OCI-LY1 (cell line): ENCODE measurements around the gene GNS.

Experiments
- H2AFZ ChIP-seq: fragments of 200-600 bp; sonication (generic), shearing (Covaris generic); 2 replicates; pipeline ENCODE4 v1.6.0; 2014; ENCODE audit warnings: antibody characterized with exemption, mild to moderate bottlenecking, low read length
- H3F3A ChIP-seq: fragments of 200-600 bp; sonication (generic), shearing (Covaris generic); 2 replicates; pipeline ENCODE4 v1.6.0; 2014; ENCODE audit warnings: mild to moderate bottlenecking, antibody characterized with exemption, low read length, moderate library complexity; ENCODE audit not compliant: insufficient read depth
- H3K27ac ChIP-seq: fragments of 200-600 bp; sonication (generic); 2 replicates; pipeline ENCODE4 v1.5.1; 2014; ENCODE audit warnings: low read length, mixed run types, mild to moderate bottlenecking, low read depth; ENCODE audit not compliant: poor library complexity, severe bottlenecking
- H3K27me3 ChIP-seq: fragments of 200-600 bp; sonication (generic); 2 replicates; pipeline ENCODE4 v1.6.0; 2014; ENCODE audit warnings: antibody characterized with exemption, mild to moderate bottlenecking, low read length, moderate library complexity; ENCODE audit not compliant: insufficient read depth
- H3K36me3 ChIP-seq: fragments of 200-600 bp; sonication (generic); 2 replicates; pipeline ENCODE4 v1.6.1; 2014; ENCODE audit warnings: mild to moderate bottlenecking, antibody characterized with exemption, low read length, moderate library complexity, mixed read lengths; ENCODE audit not compliant: insufficient read depth
- H3K4me1 ChIP-seq: fragments of 200-600 bp; sonication (generic); 2 replicates; pipeline ENCODE4 v1.5.1; 2014; ENCODE audit warnings: mild to moderate bottlenecking, low read length, moderate library complexity; ENCODE audit not compliant: insufficient read depth, severe bottlenecking
- H3K4me2 ChIP-seq: fragments of 200-600 bp; sonication (generic), shearing (Covaris generic); 2 replicates; pipeline ENCODE4 v1.6.1; 2014; ENCODE audit warnings: low read length
- H3K4me3 ChIP-seq: fragments of 200-600 bp; sonication (generic); 2 replicates; pipeline ENCODE4 v1.5.1; 2014; ENCODE audit warnings: low read length, low read depth, mild to moderate bottlenecking, mixed read lengths; ENCODE audit not compliant: poor library complexity, severe bottlenecking
- H3K79me2 ChIP-seq: fragments of 200-600 bp; shearing (Covaris generic); 2 replicates; pipeline ENCODE4 v1.6.1; 2016; ENCODE audit warnings: mixed run types, low read length, mixed read lengths; ENCODE audit not compliant: insufficient read depth
- H3K9ac ChIP-seq: fragments of 200-600 bp; sonication (generic), shearing (Covaris generic); 2 replicates; pipeline ENCODE4 v1.6.1; 2014; ENCODE audit warnings: mild to moderate bottlenecking, low read length, mixed read lengths
- H3K9me2 ChIP-seq: fragments of 200-600 bp; sonication (generic), shearing (Covaris generic); 2 replicates; pipeline ENCODE4 v1.6.1; 2014; ENCODE audit warnings: low read depth, mild to moderate bottlenecking, low read length, mixed read lengths
- H3K9me3 ChIP-seq: fragments of 200-600 bp; shearing (Covaris generic); 2 replicates; pipeline ENCODE4 v1.6.1; 2014; ENCODE audit warnings: low read length, mixed read lengths
- H4K20me1 ChIP-seq: fragments of 200-600 bp; sonication (generic), shearing (Covaris generic); 2 replicates; pipeline ENCODE4 v1.6.0; 2016; ENCODE audit warnings: mild to moderate bottlenecking, low read length; ENCODE audit not compliant: insufficient read depth
- EZH2 ChIP-seq: fragments of 200-600 bp; sonication (generic), shearing (Covaris generic); IDR thresholded peaks from 2 replicates; pipeline ENCODE4 v1.8.0; 2017; ENCODE audit warnings: borderline replicate concordance, mixed run types, mild to moderate bottlenecking, antibody characterized with exemption, low read length, moderate library complexity, mixed read lengths
- TF ChIP-seq, protein P1 (sequence below): fragments of 200-600 bp; sonication (generic), shearing (Covaris generic); IDR thresholded peaks from 2 replicates; pipeline ENCODE4 v1.5.1; 2017; ENCODE audit warnings: mild to moderate bottlenecking, antibody characterized with exemption, low read length, moderate library complexity, mixed read lengths

The GNS gene

DNA sequence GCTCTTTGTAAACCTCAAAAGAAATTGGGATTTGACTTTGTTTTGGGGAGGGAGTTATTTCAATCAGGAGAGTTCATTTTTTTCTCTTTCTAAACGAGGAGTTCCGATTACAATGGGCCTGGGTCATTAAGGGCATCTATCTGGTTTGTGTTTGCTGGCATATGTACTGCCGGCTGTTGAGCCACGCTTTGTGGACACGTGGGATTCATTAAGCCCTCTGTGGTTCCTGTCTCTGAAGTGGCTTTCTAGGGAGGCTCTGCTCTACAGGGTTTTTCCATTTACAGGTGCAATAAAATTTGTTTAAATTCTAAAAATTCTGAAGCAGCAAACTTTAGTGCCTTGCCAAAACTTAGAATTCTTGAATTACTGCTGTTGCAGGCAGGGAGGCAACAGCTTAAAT, 57.9 kb downstream of the GNS start:
- H3F3A ChIP-seq: no peaks in the 10 kb centered on the region
- no peak overlapping the region for H3K9ac ChIP-seq
- H3K9me2 ChIP-seq: no peaks in the 10 kb centered on the region
- H3K36me3 ChIP-seq: no peaks in the 10 kb centered on the region
- no peaks in the 10 kb centered on the region for H3K27me3 ChIP-seq
- H4K20me1 ChIP-seq: no peaks in the 10 kb centered on the region
- no peaks in the 10 kb centered on the region for H3K79me2 ChIP-seq
- H2AFZ ChIP-seq: no peak overlapping the region
- H3K4me1 ChIP-seq: peaks cover 16% of the 10 kb centered on the region
- H3K4me2 ChIP-seq: no peak overlapping the region
- TF ChIP-seq EZH2: no peak
- TF ChIP-seq, protein P1, sequence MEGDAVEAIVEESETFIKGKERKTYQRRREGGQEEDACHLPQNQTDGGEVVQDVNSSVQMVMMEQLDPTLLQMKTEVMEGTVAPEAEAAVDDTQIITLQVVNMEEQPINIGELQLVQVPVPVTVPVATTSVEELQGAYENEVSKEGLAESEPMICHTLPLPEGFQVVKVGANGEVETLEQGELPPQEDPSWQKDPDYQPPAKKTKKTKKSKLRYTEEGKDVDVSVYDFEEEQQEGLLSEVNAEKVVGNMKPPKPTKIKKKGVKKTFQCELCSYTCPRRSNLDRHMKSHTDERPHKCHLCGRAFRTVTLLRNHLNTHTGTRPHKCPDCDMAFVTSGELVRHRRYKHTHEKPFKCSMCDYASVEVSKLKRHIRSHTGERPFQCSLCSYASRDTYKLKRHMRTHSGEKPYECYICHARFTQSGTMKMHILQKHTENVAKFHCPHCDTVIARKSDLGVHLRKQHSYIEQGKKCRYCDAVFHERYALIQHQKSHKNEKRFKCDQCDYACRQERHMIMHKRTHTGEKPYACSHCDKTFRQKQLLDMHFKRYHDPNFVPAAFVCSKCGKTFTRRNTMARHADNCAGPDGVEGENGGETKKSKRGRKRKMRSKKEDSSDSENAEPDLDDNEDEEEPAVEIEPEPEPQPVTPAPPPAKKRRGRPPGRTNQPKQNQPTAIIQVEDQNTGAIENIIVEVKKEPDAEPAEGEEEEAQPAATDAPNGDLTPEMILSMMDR: no peak
- no peaks in the 10 kb centered on the region for H3K9me3 ChIP-seq
- H3K4me3 ChIP-seq: no peak overlapping the region
- no peak overlapping the region for H3K27ac ChIP-seq

DNA sequence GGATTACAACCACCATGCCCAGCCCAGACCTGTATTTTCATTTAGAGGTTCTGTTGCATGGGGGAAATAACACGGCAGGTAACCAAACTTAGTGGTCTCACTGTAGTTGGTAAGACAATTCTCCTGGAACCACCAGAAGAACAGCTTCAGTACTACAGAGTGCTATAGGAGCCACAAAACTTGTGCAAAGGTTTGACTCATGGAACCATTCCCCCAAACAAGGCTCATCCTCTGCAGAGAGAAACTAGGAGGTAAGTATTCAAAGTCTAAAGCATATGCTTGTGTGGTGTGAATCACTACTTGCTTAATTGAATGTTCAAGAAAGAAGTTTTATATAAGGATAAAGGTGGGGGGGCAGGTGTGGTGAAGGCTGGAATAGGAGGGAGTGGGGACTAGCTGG, 58.7 kb downstream of the GNS start:
- Histone ChIP-seq H2AFZ (no peak overlapping the region), H3K36me3 (no peaks in the 10 kb centered on the region), H3K4me1 (peaks cover 16% of the 10 kb centered on the region), H3K9ac (no peak overlapping the region), H3K27ac (no peak overlapping the region), H4K20me1 (no peaks in the 10 kb centered on the region), H3K27me3 (no peaks in the 10 kb centered on the region), H3K4me3 (no peak overlapping the region), H3K9me2 (no peaks in the 10 kb centered on the region), H3F3A (no peaks in the 10 kb centered on the region), H3K79me2 (no peaks in the 10 kb centered on the region), H3K9me3 (no peaks in the 10 kb centered on the region), H3K4me2 (no peak overlapping the region)
- TF ChIP-seq, protein P1: no peak
- no peak for TF ChIP-seq EZH2

DNA sequence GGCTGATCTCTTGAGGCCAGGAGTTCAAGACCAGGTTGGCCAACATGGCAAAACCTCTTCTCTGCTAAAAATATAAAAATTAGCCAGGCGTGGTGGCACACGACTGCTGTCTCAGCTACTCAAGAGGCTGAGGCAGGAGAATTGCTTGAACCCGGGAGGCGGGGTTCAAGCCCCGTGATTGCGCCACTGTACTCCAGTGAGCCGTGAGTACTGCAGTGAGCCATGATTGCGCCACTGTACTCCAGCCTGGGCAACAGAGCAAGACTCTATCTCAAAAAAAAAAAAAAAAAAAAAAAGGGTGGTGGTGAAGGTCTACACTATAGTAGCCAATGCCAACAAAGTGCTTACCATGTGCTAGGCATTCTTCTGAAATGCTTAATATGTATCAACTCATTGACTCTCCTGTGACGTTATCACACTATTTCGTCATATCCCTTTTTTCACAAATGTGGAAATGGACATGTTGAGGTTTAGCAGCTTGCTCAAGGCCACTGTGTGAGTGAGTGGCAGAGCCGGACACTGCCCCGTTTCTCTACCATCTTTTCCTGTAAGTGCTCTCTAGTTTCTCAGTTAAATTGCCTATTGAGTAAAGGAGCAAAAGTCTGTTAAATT, 59.6 kb downstream of the GNS start:
- Histone ChIP-seq H3K4me3 (no peak overlapping the region), H3K4me2 (no peak overlapping the region), H3K4me1 (peaks cover 16% of the 10 kb centered on the region)

More for the DNA sequence above, 59.6 kb downstream of the GNS start:
- Histone ChIP-seq H3F3A (no peaks in the 10 kb centered on the region), H3K9me2 (no peaks in the 10 kb centered on the region), H3K27me3 (no peaks in the 10 kb centered on the region), H2AFZ (no peak overlapping the region), H3K27ac (no peak overlapping the region), H4K20me1 (no peaks in the 10 kb centered on the region), H3K36me3 (peaks cover 4% of the 10 kb centered on the region; the same call in 1 of the 2 replicates), H3K9me3 (no peaks in the 10 kb centered on the region), H3K79me2 (no peaks in the 10 kb centered on the region), H3K9ac (no peak overlapping the region)
- no peak for TF ChIP-seq EZH2
- TF ChIP-seq, protein P1: no peak
